T-helper 1 cell treated with Interleukin-12 subunit alpha and Interleukin-12 subunit beta and Interleukin-4 antibody, amounts not matched to agents 30 ng/mL and 1 ng/mL, for 36 hours (primary cell): ENCODE measurements around the gene HPSE2. TPM values are rescaled to one million over a fixed set of nuclear protein-coding genes. Genes with fewer than 3 reads are reported as not detected.

Experiments
- intact Hi-C: fragments of 100-400 bp; cut with micrococcal nuclease; formaldehyde crosslinking; loops from one replicate; pipeline ENCODE4 v1.15.1; 2024
- total RNA-seq: library from RNA; stranded (reverse); gene quantifications from 2 replicates; pipeline ENCODE4 v1.2.3, GENCODE V29; 2022

Gene HPSE2
- total RNA-seq, 1 donor from 2014 or later: not detected

DNA sequence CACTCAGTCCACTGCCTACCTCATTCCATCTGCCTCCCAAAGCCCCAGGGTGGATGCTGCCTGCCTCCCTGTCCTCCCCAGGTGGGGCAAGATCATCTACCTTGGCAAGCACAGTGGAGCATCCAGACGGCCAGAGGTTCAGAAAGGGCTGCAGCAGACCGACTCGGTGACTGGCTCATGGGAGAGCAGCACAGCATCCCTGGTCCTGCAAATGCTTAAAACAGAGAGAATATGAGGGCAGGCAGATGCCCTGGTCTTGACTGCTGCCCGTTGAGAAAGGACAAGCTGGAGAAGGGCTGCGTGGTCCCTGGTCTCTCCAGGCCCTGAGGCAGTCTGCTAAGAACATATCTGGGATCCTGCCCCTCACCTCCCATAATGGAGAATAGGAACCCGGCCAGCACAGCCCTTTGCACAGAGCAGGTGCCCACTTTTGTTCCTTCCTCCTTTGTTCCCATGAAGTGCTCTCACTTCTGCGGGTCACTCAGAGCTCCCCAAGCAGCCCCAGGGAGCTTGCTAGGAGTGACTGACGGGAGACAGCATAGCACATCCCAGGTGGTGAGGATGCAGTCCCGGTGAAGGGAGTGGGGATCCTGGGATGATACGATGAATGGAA lies 790.3 kb downstream of the HPSE2 start:
- intact Hi-C loops: loop anchor here (5.0 kb wide), 1 partner anchor 1728 kb away; no protein-coding TSS in a partner anchor

DNA sequence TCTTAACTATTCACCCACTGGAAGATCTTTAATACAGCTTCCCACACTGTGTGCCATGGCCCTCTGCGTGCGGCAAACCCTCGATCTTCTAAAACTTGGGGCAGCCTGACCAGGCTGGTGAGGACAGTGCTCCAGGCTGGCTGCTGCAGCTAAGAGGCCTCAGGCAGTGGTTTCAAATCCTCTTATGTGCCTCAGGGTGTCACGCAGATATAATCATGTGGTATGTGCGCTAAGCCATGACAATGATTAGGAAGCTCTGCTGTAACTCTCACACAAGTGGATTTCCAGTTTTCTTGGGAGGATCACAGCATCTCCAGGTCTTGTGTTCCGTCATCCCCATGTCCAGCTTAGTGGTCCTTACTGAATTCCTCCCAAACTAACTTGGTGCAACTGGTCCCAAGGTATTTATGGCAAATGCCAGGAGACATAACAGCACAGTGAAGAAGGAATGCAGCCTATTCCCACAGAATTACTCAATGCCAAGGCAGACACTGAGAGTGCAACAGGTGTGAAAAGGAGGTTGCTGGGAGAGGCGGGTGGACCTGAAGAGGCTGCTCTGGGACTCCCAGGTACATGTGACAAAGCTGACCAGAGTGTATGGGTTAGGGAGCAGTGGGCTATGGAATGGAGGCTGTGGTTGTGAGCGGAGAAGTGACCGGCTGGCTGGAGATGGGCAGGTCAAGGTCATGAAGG lies 791.2 kb downstream of the HPSE2 start:
- intact Hi-C loops: loop anchor here (5.0 kb wide), 1 partner anchor 1727 kb away; no protein-coding TSS in a partner anchor

DNA sequence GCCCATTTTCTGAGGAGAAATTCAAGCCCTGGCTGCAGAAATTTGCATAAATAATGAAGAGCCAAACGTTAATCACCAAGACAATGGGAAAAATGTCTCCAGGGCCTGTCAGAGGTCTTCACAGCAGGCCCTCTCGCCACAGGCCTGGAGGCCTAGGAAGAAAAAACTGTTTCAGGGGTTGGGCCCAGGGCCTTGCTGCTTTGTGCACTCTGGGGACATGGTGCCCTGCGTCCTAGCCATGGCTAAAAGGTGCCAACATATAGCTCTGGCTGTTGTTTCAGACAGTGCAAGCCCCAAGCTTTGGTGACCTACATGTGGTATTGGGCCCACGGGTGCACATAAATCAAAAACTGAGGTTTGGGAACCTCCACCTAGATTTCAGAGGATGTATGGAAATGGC lies 796.9 kb downstream of the HPSE2 start:
- intact Hi-C loops: no loop called here

DNA sequence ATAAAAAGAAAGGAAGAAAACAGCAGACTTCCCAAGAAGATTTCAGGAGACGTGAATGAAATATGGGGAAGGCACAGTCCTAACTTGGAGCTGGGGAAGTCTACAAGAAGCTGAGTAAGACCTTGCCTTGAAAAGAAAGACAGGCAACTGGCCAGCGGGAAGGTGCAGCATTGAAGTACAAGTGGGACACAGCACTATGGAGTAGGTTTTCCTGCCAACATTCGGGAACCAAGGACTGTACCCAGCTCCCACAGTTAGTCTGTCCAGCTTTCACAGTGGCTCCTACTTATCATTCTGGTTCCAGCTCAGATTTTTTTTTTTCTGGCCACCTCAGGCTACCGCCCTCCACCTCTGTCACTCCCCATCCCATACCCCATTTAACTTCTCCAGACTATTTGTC lies 798.9 kb downstream of the HPSE2 start:
- intact Hi-C loops: no loop called here

DNA sequence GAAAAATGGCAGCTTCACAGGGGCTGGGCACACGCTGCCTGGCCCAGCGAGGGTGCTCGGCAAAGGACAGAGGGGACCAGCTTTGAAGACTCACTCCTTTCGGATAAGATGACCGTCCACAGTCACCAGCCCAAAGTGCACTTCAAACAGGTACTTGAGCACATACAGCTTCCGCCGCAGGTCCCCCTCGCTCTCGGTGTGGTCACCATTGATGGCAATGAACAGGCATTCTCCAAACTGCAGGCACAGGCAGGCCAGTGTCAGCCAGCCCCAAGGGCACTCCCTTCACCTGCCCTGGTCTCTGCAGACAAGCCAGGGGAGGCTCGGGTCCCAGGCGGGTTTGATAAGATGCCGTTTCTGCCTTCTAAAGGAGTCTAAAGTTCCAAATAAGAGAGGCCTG lies 800.5 kb downstream of the HPSE2 start:
- intact Hi-C loops: no loop called here

DNA sequence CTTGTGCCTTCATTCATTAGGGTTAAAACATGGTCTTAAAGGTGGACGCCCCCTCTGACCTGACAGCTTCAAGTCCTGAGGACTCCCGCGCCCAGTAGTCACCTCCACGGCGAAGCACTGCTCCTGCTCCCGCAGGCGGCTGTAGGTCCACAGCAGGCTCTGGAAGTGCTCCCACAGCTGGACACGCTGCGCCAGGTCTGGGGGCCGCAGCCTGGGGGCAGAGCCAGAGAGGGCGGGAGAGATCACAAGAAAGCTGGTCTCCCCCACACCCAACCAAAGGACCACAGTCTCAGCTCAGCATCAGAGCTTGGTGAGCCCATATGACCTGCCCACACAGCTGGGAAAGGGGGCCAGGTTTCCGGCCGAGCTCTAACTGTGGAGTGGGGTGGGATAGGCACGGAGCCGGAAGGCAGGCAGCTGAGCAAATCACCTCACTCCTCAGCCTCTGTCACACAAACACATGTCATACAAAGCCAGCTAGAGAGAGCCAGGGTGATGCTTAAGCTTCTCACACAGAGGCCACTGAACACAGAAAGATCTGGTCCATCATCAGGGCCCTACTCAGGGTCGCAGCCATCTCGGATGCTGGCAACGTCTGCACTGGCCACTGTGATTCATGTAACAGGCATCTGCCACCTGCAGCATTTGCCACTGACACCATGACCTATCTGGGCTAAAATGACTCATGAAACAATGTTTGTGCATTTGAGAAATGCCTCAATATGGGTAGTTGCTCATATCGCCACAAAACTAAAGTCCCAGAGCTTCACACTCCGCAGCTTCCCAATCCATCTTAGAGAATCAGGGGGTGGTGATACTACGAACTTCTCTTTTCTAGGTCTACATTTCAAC lies 801.5 kb downstream of the HPSE2 start:
- intact Hi-C loops: no loop called here

DNA sequence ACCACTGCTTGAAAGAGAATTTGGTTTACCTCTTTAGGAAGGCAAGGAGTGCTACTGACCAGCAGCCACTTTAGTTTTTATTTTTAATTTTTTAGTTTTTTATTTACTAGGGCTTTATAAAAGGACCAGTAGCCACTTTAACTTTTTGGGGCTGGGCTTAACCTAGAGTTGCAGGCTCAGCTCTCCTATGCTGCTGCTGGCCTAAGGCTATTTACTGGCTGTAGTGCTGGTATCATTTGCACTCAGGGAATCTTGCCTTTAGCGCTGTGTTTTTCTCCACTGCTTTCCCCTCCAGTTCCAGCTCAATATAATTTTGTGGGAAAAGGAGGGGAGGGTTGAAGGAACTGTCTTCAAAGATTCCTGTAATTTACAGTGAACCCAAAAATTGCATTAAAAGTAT lies 802.3 kb downstream of the HPSE2 start:
- intact Hi-C loops: no loop called here

DNA sequence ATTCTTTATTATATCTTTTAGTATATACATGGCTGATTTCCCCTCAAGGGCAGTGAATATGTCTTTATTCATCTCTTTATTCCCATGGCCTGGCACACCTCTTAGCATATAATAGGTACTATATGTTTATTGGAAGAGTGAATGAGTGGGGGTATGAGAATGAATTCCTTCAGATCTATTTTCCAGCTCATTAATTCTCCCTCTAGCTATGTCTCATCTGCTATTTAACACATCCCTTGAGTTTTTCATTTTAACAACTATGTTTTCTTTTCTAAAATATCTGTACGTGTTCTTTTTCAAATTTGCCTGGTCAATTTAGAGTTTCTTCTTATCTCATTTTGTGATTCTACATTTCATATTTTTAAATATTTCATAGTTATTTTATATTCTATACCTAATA lies 803.3 kb downstream of the HPSE2 start:
- intact Hi-C loops: no loop called here

DNA sequence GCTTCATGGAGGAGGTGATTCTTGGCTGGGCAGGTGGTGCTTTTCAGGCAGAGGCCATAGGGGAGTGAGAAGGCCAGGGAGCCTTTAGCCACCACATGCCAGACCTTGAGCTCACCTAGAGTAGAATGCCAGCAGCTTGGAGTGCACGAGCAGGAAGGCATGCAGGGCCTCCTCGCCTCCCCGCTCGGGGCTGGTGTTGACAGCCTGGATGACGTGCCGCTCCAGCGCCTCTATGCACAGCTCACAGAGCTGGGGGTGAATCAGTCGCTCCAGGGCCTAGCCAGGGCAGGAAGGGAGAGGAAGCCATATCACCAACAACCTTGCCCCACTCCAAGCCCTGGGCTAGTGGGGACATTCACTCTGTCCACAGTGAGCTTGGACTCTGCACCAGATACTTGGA lies 804.6 kb downstream of the HPSE2 start:
- intact Hi-C loops: no loop called here

DNA sequence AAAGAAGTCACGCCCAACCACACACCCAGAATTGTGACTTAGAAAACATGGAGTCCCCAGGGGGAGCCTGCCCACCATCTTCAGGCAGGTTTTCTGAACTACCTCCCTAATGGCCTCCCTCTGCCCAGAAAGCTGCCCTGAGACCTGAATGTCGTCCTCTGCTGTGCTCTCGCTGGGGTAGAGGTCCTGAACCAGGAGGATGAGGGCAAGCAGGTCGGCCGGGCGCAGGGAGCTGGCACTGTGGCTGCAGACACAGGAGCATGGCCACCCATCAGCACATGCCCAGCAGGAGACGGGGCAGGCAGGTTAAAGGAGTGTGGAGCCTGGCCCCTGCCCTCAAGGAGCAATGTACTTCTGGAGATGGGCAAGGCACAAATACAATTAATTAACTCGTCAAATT lies 805.2 kb downstream of the HPSE2 start:
- intact Hi-C loops: no loop called here

DNA sequence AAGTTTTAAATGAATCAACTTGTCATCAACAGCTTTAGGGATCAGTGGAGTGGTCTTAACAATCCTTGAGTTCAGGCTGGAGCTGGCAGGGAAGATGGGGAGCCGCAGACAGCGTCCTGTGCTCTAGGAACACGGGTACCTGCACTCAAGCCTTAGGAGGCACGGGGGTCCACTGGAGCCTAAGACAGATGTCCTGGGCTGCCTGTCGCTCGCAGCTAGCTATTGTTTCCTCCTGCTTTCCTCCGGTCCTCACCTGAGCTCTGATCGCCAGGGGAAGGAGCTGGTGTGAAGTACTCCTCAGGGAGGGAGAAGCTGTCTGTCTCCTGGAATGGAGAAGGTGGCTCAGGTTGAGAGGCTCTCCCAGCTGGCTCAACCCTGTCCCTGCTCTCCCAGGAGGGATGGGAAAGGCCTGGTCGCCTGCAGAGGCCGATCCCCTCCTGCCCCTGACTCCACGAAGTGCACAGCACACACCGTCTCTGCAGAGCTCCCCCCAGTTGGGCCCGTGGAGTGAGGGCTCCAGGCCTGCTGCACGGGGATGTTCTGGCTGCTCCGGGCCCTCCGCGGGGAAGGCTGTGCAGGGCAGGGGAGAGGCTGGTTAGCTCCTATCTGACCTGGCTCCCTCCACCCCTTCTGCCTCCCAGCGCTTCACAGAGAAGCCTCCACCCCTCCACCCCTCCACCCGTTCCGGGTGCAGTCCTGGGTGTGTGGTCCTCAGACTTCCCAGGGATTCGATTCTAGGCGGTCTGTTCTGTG lies 806.2 kb downstream of the HPSE2 start:
- intact Hi-C loops: no loop called here

DNA sequence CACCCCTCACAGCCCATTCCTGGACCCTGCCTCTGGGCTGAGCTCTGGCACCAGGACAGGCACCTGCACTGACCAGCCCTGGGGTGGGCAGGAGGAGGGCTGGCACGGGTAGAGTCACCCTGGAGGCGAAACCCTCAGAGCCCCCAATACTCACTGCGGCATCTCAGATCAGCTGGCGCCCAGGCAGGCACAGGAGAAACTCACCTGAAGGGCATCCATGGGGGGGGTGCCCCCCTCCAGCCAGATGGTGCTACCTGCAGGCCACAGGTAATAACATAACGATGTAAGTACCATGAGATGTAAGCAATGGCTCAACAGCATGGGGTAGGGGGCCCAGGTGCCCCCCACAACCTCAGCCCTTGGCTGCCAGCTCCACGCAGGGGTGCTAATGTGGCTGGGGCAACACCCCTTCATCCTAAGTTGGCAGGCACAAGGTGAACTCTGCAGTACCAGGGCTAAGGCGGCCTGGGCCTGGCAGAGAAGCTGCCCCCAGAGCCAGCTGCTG lies 808.6 kb downstream of the HPSE2 start:
- intact Hi-C loops: no loop called here

DNA sequence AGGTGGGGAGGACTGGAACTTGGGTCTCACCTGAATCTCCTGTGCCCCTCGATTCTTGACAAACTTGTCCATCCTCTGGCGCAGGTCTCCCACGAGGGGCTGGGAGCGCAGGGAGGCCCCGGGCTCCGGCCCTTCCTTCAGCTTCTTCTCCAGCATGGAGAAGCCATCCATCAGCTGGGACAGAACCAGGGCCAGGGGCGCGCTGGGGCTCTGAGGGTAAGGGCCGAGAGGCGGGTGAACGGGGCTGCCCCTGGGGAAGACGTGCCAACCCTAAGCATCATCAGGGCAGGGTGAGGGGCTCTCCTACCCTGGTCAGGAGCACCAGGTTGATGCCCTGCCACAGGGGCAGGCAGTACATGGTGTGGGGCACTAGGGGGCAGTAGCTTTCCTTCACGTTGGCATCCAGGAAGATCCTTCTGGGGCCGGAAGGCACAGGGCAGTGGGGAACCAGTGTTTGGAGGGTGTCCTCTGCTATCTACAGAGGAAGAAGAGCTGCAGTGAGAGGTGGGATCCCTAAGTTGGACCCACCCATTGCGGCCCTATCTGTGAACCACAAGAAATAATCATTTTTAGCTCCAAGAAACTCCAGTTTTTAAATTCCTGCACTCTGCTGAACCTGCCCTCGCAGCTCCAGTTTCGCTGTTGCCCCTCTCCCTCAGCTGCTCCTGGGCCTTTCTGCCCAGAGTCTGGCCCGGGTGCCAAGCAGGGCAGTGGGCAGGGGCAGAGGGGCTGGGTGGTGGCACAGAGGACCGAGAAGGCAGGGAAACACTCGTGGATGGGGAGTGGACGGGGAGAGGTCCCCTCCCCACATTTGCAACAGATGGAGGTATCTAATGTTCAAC lies 809.9 kb downstream of the HPSE2 start:
- intact Hi-C loops: loop anchor here (1.0 kb wide), 2 partner anchors 21 to 239 kb away; partner anchors contain the start of gene HPS1

DNA sequence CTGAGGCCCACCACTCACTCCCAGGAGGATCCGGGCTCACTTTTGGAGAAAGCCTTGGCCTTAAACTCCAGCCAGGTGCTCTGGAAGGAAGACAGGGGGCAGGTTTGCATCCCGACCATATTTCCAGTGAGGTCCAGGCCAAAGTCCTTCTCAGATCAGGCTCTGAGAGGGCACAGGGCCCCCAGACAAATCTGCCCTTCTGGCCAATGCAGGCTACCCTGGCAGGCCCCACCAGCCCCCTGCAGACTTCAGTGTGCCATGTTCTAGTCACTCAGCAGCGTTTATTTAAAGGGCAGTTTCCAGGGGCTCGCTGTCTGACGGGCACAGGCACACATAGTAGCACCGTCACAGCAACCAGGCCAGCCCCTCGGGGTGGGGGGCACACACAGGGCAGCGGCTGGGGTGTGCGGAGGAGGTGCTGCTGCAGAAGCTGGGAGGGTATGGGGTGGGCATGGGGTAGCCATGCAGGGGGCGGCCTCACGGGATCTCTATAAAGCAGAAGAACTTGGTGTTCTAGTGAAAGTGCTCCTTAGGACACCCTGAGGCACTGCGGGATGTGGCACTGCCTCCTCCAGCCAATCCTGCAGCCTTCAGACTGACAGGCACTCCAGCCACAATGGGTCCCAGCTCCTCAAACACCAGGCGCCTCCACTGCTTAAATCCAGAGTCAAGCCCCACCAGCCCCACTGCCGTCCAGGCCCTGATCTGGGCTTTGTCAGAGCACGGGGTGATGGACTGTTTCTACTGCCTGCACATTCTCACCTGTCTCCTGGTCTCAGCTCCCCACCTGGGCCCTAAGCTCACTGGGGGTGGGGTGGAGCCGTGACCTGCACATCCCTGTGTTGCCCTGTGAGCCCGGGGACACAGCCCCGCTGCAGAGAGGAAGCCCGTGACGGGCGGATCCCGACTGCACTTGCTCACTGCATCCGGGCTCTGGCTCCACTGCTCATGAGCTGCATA lies 811.1 kb downstream of the HPSE2 start:
- intact Hi-C loops: loop anchor here (1.0 kb wide), 2 partner anchors 22 to 240 kb away; partner anchors contain the start of gene HPS1

DNA sequence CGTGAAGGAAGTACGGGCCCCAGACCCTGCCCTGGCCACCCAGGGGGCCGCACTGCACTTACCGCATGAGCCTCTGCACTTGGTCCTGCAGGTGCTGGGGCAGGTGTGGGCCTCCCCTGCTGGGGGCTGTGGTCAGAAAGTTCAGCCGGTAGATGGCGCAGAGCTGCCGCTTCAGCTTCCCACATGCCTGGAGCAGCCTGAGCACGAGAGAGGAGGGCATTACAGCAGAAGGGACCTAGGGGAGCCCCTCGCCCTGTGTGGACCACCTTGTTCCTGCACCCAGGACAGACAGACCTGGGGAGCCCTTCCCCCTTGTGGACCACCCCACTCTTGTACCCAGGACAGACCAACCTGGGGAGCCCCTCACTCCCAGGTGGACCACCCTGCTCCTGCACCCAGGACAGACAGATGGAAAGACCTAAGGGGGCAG lies 811.9 kb downstream of the HPSE2 start:
- intact Hi-C loops: no loop called here

DNA sequence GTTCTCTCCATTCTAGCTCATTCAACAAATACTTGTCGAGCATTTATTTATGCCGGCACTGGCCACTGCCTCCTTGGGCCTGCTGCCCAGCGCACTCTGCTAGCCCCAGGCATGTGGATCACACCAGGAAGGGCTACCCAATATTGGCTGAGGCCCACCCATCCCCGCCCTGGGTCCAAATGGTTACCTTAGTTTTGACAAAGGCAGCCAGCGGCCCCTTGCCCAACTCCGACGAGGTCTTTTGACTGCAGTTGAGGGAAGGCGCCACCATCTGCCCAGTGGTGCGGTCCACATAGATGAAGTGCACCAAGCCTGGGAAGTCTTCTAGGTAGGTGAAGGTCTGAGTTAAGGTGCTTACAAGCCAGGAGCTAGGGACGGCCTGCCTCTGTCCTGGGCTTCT lies 813.5 kb downstream of the HPSE2 start:
- intact Hi-C loops: no loop called here

DNA sequence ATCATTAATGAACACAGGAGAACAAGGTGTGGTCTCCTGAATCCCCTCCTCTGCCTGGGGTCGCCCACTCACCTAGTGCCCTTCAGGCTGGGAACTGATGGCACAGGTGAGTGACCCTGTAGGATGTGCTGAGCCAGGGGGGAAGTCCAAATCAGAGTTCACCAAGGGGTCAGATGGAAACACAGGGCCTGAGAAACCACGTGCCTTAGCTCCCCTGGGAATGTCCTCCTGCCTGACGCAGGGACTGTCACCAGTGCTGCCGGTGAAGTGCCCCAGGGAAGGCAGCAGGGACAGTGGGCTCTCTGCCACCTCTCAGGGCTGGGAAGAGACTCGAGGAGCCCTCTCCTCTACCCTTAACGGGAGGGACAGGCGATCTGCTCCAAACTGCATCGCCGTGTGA lies 814.9 kb downstream of the HPSE2 start:
- intact Hi-C loops: no loop called here

DNA sequence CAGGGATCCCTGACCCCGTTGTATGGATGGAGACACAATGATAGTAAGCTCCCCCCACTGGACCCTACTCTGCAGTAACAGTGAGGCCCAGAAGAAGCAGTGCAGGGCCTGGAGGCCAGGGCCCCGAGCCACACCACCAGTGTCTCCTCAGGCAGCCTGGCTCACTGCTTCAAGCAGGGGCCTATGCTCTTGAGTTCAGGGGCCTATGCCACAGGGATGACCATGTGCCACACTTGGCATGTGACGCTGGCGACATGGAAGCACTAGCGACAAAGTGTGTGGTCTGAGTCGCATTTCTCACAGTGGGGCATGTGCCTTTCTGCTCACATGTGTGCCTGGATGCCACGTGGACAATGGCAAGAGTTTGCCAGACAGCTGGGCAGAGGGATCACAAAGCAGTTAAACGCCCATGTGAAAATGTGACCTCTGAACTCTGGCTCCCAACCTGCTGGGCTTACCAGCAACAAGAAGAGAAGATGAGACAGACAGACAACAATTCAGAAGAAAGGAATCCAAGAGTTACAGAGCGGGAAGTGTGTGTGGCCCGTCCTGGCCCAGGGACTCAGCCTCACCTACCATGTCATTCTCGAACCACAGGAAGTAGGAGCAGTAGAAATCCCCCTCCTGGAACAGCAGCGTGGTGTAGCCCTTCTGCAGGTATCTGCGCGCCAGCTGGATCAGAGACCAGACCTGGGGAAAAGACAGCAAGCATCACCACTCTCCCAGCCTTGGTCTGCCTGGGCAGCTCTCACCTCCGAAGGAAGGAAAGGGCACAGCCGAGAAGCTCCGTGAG lies 816.0 kb downstream of the HPSE2 start:
- intact Hi-C loops: no loop called here
